Measurements from ENCODE around the gene VAT1L.

Gene VAT1L

GRCh38 chr16:77874347-77874746, 86.0 kb downstream of the VAT1L start:
- DNase-seq = no peak

- DNase-seq = no peak
These were observed 88.4 kb downstream of the VAT1L start for GRCh38 chr16:77876776-77877175.

DNA sequence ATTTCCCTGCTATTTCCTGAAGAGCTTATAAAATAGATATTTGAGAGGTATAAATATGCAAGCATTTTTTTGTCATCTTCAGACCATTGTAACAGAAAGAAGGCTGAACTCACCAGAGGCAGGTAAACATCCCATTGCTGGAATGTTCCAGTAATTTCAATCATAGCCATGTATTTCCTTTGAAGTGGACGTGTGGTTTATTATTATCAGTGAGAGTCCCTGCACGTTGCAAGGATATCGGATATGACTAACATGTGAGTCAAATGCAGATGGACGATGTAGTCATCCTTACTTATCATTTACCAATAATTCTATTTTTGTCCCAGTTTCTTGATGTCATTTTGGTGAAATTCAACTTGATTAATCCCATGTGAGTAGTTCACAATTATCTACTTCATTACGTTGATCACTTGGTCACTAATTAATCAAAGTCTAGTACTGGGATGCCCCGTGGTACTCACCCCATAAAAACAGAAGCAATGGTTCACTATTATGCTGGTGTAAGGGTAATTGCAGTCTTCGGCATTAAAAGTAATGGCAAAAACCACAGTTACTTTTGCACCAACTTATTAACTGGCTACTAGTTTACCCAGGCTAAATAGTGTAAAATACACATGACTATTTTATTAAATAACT, 89.5 kb downstream of the VAT1L start:
- peak; percentile 55 to 78 for DNase-seq

DNA sequence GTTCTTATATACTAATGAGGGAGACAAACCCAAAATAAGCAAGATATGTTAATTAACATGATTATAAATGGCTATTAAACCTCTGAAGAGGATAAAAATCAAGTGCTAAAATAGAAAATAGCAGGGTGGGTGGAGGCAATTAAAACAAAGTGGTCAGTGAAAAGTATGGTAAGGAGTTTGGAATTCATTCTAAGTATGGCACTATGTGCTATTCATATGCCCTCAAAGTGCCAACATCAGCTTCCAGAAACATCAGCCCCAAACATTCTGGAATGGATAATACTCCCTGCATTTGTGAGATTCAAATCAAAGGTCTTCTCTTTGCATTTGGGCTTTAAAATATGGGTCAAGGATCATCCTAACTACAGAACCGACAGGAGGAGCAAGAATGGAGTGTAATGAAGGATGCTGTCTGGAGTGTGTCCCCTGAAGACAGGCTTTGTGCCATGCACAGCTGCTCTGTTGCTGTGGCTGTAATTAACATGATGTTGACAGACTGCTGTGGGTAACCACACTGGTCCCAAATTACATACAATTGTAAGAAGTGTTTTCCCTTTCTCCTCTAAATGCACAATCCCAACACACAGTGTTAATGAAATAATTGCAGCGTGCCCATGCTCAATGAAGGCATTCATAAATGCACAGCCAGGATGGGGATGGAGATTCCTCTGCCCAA, 93.1 kb downstream of the VAT1L start:
- DNase-seq = no peak

DNA sequence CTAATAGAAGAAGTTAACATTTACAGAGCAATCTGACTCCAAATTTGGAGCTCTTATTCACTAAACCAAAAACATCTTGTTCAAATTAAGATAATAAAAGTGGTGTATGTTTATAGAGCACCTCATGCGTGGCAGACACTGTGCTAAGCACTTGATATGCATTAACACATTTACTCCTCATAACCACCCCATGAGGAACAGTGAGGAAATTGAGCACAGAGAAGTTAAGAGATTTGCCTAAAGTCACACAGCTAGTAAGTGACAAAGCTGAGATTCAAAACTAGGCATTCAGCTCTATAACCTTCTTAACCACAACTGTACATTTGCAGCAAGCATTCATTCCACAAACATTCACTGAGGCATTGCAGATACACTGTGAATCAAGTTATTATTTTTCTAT, 94.0 kb downstream of the VAT1L start:
- no peak for DNase-seq

DNA sequence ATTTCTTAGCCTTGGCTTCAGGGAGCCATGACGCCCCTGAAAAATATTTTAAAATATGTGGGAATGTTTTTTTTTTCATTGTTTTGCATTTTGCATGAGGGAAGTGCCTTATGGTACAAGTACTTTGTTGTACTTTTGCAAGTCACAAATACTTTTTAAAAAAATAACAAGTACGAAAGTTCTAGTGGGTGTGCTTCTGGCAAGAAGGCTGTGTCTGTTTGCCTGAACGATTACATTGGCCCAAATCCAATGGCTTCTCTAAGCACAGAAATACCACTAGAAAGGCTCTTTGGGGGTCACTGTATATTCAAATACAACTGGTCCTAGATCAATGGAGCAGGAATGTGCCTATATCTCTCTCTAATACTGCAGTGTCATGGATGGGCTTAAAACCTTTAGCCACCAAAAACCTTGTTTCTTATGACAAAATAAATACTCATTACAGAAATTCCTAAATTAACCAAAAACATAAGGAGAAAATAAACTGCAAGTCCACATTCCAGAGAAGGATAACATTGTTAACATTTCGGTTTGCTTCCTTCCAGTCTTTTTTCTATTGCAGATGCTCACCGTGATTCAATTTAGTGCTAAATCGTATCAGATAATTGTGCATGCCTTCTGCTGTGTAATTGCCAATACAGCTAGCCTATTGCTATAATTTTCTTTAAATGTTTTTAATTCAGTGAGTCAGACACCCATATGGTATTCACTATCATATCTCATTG, 97.4 kb downstream of the VAT1L start:
- DNase-seq = no peak

- no peak for DNase-seq
These were observed 100.5 kb downstream of the VAT1L start for GRCh38 chr16:77888871-77889270.

DNA sequence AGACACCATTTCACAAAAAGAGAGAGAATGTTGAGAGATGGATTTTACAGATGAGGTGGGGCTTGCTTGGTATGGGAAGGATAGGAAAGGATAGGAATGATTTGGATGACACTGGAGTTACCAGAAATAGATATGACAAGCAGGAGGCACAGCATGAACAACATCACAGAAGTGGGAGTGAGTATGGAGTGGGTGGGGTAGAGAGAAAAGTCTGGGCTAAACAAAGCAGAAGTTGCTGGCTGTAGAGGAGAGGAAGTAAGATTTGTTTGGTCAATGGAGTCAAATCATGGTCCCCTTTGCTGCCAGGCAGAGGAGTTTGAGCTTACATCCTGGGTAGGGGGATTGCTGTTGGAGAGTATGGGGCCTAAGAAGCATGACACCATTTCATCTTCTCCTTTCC, 101.7 kb downstream of the VAT1L start:
- DNase-seq = no peak

DNA sequence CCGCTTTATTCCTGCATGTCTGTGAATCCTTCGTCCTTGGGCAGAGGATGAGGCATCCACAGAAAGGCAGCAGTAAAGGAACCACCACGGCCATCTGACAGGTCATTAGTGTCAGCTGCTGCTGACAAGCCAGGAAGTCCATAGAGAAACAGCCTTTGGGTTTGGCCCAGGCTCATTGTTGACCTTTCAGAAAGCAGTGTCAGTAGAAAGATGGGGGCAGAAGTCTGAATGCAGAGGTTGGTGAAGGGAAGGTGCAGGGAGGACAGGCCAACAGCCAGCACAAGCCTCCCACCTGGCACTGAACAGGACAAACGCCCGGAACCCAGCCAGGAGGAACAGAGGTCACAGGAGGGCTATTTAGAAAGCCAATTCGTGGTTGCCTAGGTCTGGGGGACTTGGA, 105.8 kb downstream of the VAT1L start:
- no peak for DNase-seq

DNA sequence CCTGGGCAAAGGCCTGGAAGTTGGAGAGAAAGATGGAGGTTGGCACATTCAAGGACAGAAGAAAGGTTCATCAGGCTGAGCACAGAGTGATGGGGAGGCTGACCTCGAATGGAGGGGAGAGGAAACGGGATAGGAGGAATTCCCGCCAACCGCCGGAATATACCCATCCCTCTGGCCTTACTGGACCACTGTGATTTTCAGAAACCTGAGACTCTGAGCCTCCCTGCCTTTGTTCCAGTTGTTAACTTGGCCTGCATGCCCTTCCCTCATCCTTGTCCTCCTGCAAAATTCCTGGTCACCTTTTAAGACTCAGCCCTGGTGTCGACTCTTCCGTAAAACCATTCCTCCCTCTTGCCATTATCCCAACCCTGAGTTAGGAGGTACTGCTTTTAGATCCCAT, 107.6 kb downstream of the VAT1L start:
- no peak for DNase-seq

GRCh38 chr16:77896415-77897128, 108.2 kb downstream of the VAT1L start:
- DNase-seq = no peak

GRCh38 chr16:77897129-77897437, 108.7 kb downstream of the VAT1L start:
- DNase-seq = no peak

GRCh38 chr16:77897831-77898605, 109.7 kb downstream of the VAT1L start:
- DNase-seq = no peak

DNA sequence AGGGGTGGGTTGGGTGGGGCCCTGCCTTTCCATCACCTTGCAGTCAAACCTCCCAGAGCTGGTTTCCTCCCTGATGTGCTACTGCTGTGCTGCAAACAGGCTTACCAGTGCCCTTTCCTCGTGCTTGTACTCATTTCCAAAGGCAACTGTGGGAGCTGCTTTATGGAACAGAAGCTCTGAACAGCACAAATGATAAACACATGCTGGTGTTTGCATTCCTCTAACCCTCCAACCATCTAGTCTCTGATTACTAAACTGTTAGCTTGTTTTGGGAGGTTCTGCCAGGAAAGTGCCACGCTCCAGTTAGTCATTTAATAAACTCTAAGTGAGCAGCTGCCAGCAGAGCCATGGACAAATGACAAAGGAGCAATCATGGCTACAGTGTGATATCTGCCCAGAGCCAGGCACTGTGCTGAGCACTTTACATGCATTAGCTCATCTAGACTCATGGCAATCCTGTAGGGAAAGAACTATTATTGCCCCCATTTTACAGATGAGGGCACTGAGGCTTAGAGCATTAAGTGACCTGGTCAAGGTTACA, 110.4 kb downstream of the VAT1L start:
- DNase-seq = no peak

DNA sequence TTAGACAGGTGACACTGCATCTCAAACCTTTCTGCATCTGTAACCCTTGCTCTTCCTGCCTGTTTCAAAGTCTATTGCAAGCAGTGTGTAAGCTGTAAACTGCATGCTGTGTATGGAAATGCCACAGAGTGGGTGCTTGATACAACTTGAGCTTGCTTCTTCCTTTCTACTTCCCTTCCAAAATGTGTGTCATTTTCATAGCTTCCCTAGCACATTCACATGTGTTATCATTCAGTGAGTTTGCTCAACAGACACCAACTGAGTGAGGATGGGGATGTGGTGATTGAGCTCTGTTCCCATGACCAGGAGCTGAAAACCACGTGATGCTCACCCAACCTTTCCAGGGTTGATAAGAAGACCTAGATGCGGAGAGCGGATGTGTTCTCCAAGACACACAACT, 111.1 kb downstream of the VAT1L start:
- no peak for DNase-seq

DNA sequence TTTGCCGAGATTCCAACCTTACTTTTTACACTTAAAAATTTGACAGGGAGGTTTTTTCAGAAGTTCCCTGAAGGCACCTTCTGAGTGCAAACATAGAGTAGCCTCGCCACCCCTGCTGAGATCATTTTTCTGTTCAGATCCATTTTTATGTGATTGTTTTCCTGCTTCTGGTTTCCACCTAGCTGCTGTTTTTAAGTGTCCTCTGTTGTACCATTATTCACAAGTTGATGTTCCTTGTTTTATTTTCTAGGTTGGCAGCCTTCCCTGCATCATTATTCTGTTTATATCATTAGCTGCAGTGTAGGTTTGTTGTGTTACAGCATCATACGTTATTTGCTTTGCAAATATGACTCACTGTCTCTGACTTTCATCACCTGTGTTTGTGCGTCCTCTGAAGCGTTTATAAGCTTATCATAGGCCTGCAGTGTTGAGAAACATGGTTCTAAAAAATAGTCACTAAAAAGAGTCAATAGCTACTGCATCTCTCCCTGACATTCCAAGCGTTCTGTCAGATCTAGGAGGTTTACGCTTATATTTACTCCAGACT, 117.1 kb downstream of the VAT1L start:
- no peak for DNase-seq

GRCh38 chr16:77910021-77910420, 121.7 kb downstream of the VAT1L start:
- no peak for DNase-seq

DNA sequence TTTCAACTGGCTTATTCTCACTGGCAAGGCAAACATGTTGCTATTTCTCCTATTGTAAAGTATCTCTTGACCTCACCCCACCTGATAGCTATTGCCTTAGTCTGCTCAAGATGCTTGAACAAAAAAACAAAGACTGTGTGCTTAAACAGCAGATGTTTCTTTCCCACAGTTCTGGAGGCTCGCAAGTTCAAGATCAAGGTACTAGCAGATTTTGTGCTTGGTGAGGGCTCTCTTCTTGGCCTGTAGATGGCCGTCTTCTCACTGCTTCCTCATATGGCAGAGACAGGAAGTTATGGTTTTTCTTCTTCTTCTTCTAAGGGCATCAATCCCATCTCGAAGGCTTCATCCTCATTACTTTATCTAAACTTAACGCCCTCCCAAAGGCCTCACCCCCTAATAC, 124.3 kb downstream of the VAT1L start:
- DNase-seq = no peak

DNA sequence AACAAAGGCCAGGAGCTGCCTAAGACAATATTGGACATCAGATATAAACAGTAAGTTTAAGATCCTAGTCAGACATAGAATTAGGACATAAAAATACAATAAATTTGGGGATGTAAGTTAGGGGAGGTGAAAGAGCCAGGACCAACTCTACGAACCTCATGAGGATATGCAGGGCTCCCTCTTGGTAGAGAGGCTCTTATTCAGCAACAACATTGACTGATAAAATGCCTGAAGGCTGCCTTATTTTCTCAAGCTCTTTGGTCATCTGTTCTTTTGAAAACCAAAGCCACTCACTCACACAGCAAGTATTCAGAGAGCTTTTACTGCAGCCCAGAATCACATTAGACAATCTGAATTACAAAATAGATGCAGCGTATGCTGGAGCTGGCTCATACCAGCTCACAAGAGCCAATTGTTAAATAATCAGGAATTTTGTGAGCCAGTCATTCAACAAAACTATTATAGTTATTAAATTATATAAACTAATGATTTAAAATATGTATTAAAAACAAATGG, 125.4 kb downstream of the VAT1L start:
- no peak for DNase-seq

GRCh38 chr16:77916111-77916510, 127.7 kb downstream of the VAT1L start:
- no peak for DNase-seq

DNA sequence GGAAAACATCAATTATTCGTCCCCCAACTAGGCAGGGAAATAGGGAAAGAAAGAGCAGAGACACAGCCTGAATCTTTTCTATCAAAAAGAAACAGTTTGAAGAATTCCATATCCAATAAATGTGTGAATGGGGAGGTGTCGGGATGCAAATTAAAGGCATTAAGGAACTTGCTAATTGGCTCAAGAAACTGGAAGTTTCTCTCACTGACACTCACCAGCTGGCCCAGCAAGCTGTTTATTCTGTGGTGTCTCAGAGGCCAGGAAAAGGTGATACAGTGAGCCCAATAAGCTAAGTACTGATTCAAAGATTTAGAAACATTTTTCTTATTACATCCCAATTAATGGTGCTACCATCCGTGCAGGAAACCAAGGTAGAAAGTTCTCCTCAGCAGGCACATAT, 129.6 kb downstream of the VAT1L start:
- DNase-seq = no peak

Measured in SW 1271 (cell line).